Choroid plexus epithelial cell (primary cell): ENCODE measurements around the gene ADIPOQ.
A peak's percentile ranks its signal among the peaks of the same experiment; 100 is the strongest.
"Not testable (repeated sequence)": the region's sequence is repeated elsewhere in the genome, so short reads cannot be mapped to it uniquely, and the experiment has no call there.

Experiments used
- DNase-seq: peaks from one replicate; pipeline ENCODE4 v3.0.0-alpha.2; 2010; ENCODE audit warnings: low read depth
- H3K4me3 ChIP-seq: 2 replicates; pipeline ENCODE4 v1.5.1; 2011; ENCODE audit warnings: low read depth, mild to moderate bottlenecking, control low read depth, low read length, moderate library complexity
- TF ChIP-seq, protein P1 (sequence below): conservative IDR thresholded peaks from 2 replicates; pipeline ENCODE4 v1.5.1; 2011; ENCODE audit warnings: low read depth, mild to moderate bottlenecking, control low read depth, inconsistent platforms, low read length, moderate library complexity

The ADIPOQ gene

DNA sequence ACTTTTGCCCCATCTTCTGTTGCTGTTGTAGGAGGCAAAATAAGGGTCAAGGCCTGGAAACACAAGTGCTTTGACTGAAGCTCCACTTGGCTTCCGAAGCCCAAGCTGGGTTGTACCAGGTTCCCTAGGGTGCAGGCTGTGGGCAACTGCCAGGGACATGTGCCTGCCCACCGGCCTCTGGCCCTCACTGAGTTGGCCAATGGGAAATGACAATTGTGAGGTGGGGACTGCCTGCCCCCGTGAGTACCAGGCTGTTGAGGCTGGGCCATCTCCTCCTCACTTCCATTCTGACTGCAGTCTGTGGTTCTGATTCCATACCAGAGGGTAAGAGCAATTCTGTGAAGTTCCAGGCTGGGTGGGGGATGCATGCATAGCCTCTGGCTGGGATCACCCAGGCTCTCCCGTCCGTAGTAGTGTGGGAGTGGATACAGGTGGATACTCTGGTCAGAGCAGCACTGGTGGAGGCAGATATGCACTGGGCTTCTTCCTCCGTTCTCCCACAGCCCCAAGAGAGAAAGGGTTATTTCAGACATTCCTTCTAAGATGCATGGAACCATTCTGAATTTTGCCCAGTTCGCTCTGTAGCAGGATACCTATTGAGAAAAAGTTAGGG is at the start of gene ADIPOQ:
Gene ADIPOQ (plus strand): TSS at position 285 of the 613 bp plus-strand sequence. CDS start 10,349 bp downstream, outside the sequence.
- DNase-seq: no peak
- no peak within 1 kb of the TSS for H3K4me3 ChIP-seq
- TF ChIP-seq, protein P1, sequence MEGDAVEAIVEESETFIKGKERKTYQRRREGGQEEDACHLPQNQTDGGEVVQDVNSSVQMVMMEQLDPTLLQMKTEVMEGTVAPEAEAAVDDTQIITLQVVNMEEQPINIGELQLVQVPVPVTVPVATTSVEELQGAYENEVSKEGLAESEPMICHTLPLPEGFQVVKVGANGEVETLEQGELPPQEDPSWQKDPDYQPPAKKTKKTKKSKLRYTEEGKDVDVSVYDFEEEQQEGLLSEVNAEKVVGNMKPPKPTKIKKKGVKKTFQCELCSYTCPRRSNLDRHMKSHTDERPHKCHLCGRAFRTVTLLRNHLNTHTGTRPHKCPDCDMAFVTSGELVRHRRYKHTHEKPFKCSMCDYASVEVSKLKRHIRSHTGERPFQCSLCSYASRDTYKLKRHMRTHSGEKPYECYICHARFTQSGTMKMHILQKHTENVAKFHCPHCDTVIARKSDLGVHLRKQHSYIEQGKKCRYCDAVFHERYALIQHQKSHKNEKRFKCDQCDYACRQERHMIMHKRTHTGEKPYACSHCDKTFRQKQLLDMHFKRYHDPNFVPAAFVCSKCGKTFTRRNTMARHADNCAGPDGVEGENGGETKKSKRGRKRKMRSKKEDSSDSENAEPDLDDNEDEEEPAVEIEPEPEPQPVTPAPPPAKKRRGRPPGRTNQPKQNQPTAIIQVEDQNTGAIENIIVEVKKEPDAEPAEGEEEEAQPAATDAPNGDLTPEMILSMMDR: no peak

DNA sequence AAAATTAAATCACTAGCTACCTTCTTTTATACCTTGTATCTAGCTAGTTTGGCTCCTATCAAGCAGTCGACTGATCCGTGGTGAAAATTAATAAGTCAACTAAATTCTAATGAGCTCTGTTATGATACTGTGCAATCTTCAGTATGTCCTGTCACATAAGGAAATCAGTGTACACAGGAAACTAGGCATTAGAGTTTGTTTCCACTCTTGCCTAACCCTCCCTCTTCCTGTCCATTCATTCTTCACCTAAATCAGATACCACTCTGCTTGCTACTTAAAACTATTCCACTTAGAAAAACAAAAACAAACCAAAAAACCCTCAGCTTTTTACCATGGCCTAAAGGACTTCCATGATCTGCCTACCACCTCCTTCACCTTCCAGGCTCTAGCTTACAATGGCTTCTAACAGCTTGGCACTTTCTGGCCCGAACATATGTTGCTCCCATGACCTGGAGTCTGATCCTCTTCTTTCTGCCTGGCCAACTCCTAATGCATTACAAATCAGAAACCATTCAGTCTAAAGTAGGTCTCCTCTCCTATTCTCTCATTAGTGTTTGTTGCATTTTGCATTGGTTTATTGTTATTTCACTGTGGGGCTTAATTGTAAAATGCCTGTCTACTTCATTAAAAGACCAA is 44.2 kb upstream of the ADIPOQ start:
- TF ChIP-seq, protein P1: no peak
- DNase-seq: peak; percentile 6
- no peak overlapping the region for H3K4me3 ChIP-seq

GRCh38 chr3:186800285-186800684 is 42.2 kb upstream of the ADIPOQ start:
- TF ChIP-seq, protein P1: no peak
- no peak overlapping the region for H3K4me3 ChIP-seq
- no peak for DNase-seq

GRCh38 chr3:186802701-186803100 is 39.8 kb upstream of the ADIPOQ start:
- TF ChIP-seq, protein P1: no peak
- no peak for DNase-seq
- H3K4me3 ChIP-seq: no peak overlapping the region

DNA sequence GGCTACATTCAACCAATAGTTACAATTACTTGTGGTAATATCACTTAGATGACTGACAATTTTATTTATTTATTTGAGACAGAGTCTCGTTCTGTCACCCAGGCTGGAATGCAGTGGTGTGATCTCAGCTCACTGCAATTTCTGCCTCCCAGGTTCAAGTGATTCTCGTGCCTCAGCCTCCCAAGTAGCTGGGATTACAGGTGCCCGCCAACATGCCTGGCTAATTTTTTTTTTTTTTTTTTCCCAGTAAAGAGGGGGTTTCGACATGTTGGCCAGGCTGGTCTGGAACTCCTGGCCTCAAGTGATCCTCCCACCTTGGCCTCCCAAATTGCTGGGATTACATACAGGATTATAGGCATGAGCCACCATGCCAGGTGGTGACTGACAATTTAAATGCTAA is 39.1 kb upstream of the ADIPOQ start:
- not testable (repeated sequence) for DNase-seq, H3K4me3 ChIP-seq

DNA sequence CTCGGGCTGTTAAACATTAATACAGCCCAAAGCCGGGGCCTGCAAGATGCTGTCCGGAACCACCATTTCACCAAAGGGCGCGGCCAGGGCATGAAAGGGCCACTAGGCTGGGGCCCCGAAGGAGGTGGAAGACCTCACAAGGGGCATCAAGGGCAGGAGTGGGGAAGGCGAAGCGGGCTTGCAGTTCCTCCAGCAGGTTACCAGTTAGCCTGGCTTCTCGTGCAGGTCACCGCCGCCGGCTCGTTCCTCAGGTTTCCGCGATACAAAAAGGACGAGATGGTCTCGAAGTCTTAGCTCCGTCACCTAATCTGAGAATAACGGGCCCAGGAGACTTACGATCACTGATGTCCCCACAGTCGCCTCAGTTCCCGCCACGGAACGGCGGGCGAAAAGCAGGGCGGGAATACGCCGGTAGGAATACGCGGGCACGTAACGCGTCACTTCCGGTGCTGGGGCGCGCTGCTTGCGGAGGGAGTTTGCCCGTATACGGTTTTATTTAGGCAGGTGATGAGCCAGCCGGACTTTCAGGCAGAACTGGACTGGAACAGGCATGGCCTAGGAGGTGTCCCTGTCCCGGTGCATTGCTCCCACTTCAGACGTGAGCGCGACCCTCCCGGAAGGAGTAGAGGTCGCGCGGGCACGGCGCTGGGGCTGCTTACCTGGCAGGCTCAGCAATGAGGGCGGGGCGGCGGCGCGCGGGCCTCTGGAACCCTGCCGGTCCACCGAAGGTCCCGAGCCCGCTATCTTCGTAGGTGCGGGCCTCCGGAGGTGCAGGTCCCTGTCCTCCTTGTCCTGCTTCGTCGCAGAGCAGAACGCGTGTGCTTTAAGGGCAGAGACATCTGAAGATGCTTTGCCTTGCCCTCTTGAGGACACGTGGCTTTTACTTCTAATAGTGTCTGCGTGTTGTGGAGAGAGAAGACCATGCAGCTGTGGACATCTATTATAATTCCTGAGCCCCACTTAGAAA is 36.1 kb upstream of the ADIPOQ start, which contains the start of gene RFC4:
Gene RFC4 (minus strand): TSS at position 394 of the 967 bp plus-strand sequence. CDS start 1,769 bp downstream, outside the sequence.
- DNase-seq: peak; percentile 60
- H3K4me3 ChIP-seq: peak within 1 kb of the TSS; percentile 87
- TF ChIP-seq, protein P1: no peak

- no peak for DNase-seq
- TF ChIP-seq, protein P1: no peak
- peak overlapping the region; percentile 87 for H3K4me3 ChIP-seq
Observed at GRCh38 chr3:186807231-186807630, 35.3 kb upstream of the ADIPOQ start.
